Activated CD4-positive, alpha-beta T cell treated with anti-CD3 and anti-CD28 coated beads, Interleukin-2, amount 50 U/mL, for 4 hours (primary cell): ENCODE results near the gene BZW2.
"Not testable (repeated sequence)": the region's sequence is repeated elsewhere in the genome, so short reads cannot be mapped to it uniquely, and the experiment has no call there.

Experiments used
- DNase-seq, 2 experiments: peaks; one replicate each; pipeline ENCODE4 v3.0.0-alpha.2; 2020

Gene BZW2

GRCh38 chr7:16646472-16647072 is 591 bp downstream of the BZW2 start:
- DNase-seq = no peak

GRCh38 chr7:16647435-16647960 is 1.5 kb downstream of the BZW2 start:
- no peak for DNase-seq

DNA sequence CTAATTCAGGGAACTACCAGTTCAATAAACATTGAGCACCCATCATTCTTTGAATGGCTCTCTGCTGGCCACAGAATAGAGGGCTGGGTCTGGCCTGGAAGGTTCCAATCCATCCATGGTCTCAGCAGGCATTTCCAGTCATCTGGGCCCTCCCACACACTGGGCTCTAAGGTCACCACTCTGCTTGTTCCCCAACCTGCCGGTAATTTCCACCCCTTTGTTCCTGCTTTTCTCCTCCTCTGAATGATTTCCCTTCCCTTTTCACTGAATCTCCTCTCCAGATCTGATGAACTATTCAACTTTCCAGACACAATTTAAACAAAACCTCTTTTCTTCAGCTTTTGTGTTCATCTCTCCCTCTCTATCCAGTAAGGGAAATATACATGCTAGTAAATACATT is 2.6 kb downstream of the BZW2 start:
- no peak for DNase-seq

- DNase-seq = no peak
These were observed 3.2 kb downstream of the BZW2 start for GRCh38 chr7:16649196-16649595.

- no peak for DNase-seq
These were observed 4.3 kb downstream of the BZW2 start for GRCh38 chr7:16650266-16650665.

DNA sequence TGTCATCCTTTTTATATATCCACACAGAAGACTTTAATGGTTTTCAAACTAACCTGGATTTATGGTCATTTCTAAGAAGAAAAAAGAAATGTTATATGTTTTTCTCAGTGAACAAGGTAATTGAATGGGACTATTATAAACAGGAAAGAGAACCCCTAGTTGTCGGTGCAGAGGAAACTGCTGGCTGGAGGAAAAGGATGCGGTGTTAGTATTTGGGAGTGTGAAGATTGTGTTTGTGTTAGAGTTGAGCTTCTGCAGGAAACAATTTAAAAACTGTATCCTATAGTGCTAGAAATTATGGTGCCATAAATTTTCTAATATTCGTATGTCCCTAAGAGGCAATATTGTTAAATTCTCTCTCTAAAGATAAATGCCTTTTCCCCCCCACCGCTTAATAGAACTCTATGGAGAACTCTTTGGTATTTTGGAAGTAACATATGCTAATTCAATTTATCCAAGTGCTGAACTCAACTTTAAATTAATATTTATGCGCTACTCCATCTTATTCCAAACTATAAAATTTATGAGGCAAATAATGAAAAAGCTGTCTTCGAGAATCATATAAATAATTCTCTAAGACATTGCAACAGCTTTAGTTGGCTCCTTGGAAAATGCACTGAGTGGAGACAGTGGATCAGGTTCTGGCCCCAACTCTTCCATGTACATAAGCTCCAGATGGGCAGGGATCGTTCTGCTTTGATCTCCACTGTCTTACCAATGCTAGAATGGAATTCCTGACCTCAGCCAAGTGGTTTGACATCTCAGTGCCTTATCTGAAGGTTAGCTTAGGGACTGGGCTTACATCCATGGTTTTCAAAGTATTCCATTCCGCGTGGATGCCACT is 5.6 kb downstream of the BZW2 start:
- DNase-seq = no peak

- no peak for DNase-seq
These were observed 6.2 kb downstream of the BZW2 start for GRCh38 chr7:16652240-16652583.

GRCh38 chr7:16652888-16653287 is 6.9 kb downstream of the BZW2 start:
- DNase-seq = no peak

DNA sequence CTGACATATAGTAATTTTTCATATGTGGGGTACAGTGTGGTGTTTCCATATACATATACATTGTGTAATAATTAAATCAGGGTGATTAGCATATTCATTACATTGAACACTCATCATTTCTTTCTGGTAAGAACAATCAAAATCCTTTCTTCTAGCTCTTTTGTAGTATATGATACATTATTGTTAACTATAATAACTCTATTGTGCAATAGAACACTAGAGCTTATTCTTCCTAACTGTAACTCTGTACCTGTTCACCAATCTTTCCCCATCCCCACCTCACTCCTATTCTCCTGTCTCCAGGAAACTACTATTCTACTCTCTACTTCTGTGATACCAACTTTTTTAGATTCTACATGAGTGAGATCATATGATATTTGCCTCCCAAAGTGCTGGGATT is 9.4 kb downstream of the BZW2 start:
- no peak for DNase-seq

GRCh38 chr7:16656141-16656540 is 10.2 kb downstream of the BZW2 start:
- DNase-seq = no peak

- no peak for DNase-seq
These were observed 11.8 kb downstream of the BZW2 start for GRCh38 chr7:16657656-16658279.

DNA sequence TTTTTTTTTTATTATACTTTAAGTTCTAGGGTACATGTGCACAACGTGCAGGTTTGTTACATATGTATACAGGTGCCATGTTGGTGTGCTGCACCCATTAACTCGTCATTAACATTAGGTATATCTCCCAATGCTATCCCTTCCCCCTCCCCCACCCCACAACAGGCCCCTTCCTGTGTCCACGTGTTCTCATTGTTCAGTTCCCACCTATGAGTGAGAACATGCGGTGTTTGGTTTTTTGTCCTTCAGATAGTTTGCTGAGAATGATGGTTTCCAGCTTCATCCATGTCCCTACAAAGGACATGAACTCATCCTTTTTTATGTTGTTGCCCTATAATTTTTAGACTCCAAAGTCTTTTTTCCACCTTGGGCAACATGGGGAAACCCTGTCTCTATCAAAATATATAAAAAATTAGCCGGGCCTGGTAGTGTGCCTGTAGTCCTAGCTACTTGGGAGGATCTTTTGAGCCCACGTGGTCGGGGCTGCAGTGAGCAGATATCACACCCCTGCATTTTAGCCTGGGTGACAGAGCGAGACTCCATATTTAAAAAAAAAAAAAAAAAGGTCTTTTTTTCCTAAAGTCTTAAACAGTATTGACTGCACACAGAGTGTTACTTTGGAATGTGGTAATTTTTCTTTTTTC is 14.0 kb downstream of the BZW2 start:
- DNase-seq = not testable (repeated sequence)

DNA sequence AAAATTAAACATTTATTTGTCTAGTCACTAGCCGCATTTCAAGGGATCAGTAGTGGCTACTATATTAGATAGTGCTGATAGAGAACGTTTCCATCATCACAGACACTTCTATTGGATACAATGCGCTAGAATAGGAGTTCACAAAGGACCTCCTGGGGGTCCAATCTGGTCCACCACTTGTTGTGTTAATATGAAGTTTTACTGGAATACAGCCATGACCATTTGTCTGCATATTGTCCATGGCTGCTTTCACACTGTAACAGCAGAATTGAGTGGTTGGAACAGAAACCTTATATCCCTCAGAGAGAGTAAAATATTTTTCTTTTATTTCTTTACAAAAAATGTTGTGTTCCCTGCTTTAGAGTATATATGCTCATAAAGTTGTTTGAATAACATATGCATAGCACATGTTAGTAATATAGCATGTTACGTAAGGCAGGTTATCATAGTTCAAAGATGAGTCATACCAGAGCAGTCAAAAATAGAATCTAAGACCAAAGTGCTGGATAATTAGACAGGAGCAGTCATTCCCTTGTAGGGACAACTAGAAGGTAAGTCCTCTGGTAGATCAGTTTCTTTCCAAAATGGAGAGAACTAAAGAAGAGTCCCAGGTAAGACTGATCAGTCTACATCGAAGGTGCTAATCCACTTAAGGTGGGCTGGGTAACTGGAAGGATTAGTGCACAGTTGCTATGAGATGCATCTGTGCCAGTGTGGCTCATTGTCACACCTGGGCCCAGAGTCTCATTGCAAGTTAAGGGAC is 14.9 kb downstream of the BZW2 start:
- no peak for DNase-seq

DNA sequence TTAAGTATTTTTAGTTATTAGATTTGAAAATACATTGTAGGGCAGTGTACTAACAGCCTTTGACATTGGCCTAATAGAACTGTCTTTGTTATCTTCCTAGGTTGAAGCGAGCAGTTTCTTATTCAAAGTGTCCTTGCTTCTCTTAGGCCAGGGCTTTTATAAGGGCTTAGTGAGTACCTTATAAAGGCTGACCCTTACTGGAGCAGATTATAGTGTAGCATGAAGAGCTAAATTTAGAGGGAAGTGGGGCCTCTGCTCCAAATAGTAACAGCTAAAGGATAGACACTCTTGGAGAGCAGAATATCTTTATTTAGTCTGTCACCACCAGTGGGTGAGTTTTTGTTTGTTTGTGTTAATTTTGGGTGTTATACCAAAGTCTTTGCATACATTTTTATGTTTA is 15.9 kb downstream of the BZW2 start:
- no peak for DNase-seq

- no peak for DNase-seq
These were observed 21.4 kb downstream of the BZW2 start for GRCh38 chr7:16667355-16667754.

GRCh38 chr7:16668049-16668858 is 22.3 kb downstream of the BZW2 start:
- DNase-seq = no peak

- no peak for DNase-seq
These were observed 23.0 kb downstream of the BZW2 start for GRCh38 chr7:16668978-16669377.

GRCh38 chr7:16669581-16669980 is 23.6 kb downstream of the BZW2 start:
- DNase-seq = no peak

- no peak for DNase-seq
These were observed 24.0 kb downstream of the BZW2 start for GRCh38 chr7:16670021-16670420.

DNA sequence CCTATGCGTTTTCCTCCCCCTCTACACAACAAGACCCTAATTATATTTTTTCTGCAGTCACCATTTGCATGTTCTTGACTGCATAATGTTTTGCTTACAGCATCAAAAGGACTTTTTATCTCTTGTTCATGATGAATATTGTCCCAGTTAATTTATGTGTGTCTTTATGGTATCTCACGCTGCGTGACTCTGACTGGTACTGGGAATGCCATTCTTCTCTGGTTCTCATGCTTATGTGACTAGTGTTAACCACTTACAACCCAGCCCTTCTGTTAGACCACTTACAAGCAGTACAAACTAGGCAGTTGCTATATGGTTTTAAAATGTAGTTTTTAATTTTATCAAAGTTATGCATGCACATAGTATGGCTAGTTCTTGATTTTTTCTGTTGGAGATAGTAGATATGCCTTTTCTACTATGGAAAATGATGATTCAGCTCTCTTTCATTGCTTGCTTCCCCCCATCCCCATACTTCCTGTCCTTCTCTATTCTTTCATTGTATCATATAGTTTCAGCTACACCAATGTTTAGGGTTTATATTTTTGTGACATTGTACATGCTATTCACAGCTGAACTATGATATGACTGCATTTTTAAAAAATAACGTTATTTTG is 24.9 kb downstream of the BZW2 start:
- no peak for DNase-seq

DNA sequence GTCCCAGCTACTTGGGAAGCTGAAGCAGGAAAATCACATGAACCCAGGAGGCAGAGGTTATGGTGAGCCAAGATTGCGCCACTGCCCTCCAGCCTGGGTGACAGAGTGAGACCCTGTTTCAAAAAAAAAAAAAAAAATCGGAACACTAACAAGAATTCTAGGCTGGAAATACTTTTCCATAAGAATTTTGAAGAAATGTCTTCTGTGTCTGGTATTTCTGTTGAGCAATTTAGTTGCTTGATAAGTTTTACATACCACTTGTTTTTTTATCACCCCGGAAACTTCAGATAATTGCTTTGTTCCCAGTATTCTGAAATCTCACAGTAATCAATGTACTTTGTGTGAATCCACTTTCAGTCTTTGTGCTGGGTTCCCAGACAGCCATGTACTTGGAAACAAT is 25.8 kb downstream of the BZW2 start:
- DNase-seq = no peak
